ENCODE results near the gene NELL1.

DNA sequence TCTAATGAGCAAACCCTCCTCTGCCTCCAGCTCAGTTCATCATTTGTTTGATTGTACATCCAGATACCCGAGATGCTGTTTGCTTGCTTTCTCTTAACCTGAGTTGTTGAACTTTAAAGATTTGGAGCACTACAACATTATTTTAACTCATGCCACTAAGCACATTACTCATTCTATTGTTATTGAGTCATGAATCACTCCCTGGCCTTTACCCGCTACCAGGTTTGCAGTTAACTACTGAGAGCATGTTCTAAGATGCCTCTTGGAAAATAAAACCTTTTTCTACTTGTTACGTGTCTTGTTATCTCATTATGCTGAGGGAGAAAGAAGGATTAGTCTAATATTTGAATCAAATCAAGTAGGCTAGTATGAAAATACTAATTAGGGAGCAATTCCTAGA, 802.9 kb downstream of the NELL1 start:
- TF ChIP-seq CTCF (IDR thresholded peaks at IDR 0.05), result no peak
- TF ChIP-seq POLR2A (IDR thresholded peaks at IDR 0.05), result no peak

Data from body of pancreas (tissue), 4 donors.